Suprapubic skin (tissue), 4 donors: ENCODE results near the gene EFCAB8. TPM values are rescaled to one million over a fixed set of nuclear protein-coding genes. Genes with fewer than 3 reads are reported as not detected.

ENCODE experiments used
- DNase-seq, 2 donors: peaks; one replicate each; pipeline ENCODE4 v3.0.0-alpha.2; 2019; ENCODE audit warnings: low spot score in 2 of 2
- H3K27ac ChIP-seq: fragments of 200-600 bp; sonication (generic); one replicate; pipeline ENCODE4 v1.5.1; 2019
- H3K27me3 ChIP-seq: fragments of 200-600 bp; sonication (generic); one replicate; pipeline ENCODE4 v1.5.1; 2019
- H3K36me3 ChIP-seq: fragments of 200-600 bp; sonication (generic); one replicate; pipeline ENCODE4 v1.5.1; 2019
- H3K4me1 ChIP-seq: fragments of 200-600 bp; sonication (generic); one replicate; pipeline ENCODE4 v1.5.1; 2019
- H3K4me3 ChIP-seq: fragments of 200-600 bp; sonication (generic); one replicate; pipeline ENCODE4 v1.5.1; 2019; ENCODE audit warnings: mild to moderate bottlenecking
- H3K9me3 ChIP-seq: fragments of 200-600 bp; sonication (generic); one replicate; pipeline ENCODE4 v1.5.1; 2019
- CTCF ChIP-seq, 2 donors: fragments of 200-600 bp in 1 of 2; fragments of 450-650 bp in 1 of 2; sonication (generic) in 1 of 2; IDR thresholded peaks; one replicate each; pipeline ENCODE4 v1.5.1; 2016 to 2019; ENCODE audit warnings: antibody characterized with exemption in 2 of 2, mild to moderate bottlenecking in 1 of 2, moderate library complexity in 1 of 2
- EP300 ChIP-seq: sonication (generic); formaldehyde crosslinking; IDR thresholded peaks from one replicate; pipeline ENCODE4 v1.6.1; 2017; ENCODE audit warnings: antibody characterized with exemption
- POLR2A ChIP-seq, 2 donors: fragments of 450-650 bp; IDR thresholded peaks; one replicate each; pipeline ENCODE4 v1.6.1; 2017; ENCODE audit warnings: antibody characterized with exemption in 2 of 2, mild to moderate bottlenecking in 2 of 2, moderate library complexity in 2 of 2
- POLR2AphosphoS5 ChIP-seq, 3 donors: sonication (generic); formaldehyde crosslinking; IDR thresholded peaks; one replicate each; pipeline ENCODE4 v1.6.1; 2017; ENCODE audit warnings: antibody characterized with exemption in 3 of 3
- WGBS: methylation state at CpG from one replicate; pipeline ENCODE4 v1.1.5; 2018; 5-methylcytosine and 5-hydroxymethylcytosine counted together
- total RNA-seq, 4 donors: library from RNA; depleted of rRNA; stranded (reverse); fragments of >200 nt; gene quantifications; one replicate each; pipeline ENCODE4 v1.1.0, GENCODE V29; 2016

Gene EFCAB8
- total RNA-seq, 4 donors from 2014 or later = 0.76 to 0.89 TPM; not detected in 2

GRCh38 chr20:32920066-32920465 lies 61.3 kb downstream of the EFCAB8 start:
- 94% methylated on average over 12 of the region's 12 CpGs for WGBS
- H3K9me3 ChIP-seq = no peaks in the 10 kb centered on the region
- peak; percentile 29 to 38 for DNase-seq
- no peaks in the 10 kb centered on the region for H3K4me1 ChIP-seq
- H3K27me3 ChIP-seq = no peaks in the 10 kb centered on the region
- TF ChIP-seq POLR2AphosphoS5 (IDR thresholded peaks at IDR 0.05) (no peak), CTCF (IDR thresholded peaks at IDR 0.05) (no peak), POLR2A (IDR thresholded peaks at IDR 0.05) (no peak), EP300 (no peak)
- no peak overlapping the region for H3K27ac ChIP-seq
- H3K4me3 ChIP-seq = no peak overlapping the region
- H3K36me3 ChIP-seq = no peaks in the 10 kb centered on the region

GRCh38 chr20:32920530-32921298 lies 62.0 kb downstream of the EFCAB8 start:
- peak in 1 of 2 donors; percentile 37 for DNase-seq
- H3K27ac ChIP-seq = no peak overlapping the region
- TF ChIP-seq CTCF (IDR thresholded peaks at IDR 0.05) (no peak), POLR2AphosphoS5 (IDR thresholded peaks at IDR 0.05) (no peak), EP300 (no peak), POLR2A (IDR thresholded peaks at IDR 0.05) (no peak)
- no peaks in the 10 kb centered on the region for H3K9me3 ChIP-seq
- no peaks in the 10 kb centered on the region for H3K27me3 ChIP-seq
- 74% methylated on average over 6 of the region's 6 CpGs for WGBS
- no peaks in the 10 kb centered on the region for H3K4me1 ChIP-seq
- H3K4me3 ChIP-seq = no peak overlapping the region
- no peaks in the 10 kb centered on the region for H3K36me3 ChIP-seq

GRCh38 chr20:32922466-32922865 lies 63.7 kb downstream of the EFCAB8 start:
- Histone ChIP-seq H3K36me3 (no peaks in the 10 kb centered on the region), H3K4me3 (no peak overlapping the region), H3K9me3 (no peaks in the 10 kb centered on the region), H3K27ac (no peak overlapping the region), H3K27me3 (no peaks in the 10 kb centered on the region), H3K4me1 (no peaks in the 10 kb centered on the region)
- peak in 1 of 2 donors; percentile 21 for DNase-seq
- no peak for TF ChIP-seq EP300
- TF ChIP-seq POLR2AphosphoS5 (IDR thresholded peaks at IDR 0.05) = no peak
- TF ChIP-seq CTCF (IDR thresholded peaks at IDR 0.05) = no peak
- TF ChIP-seq POLR2A (IDR thresholded peaks at IDR 0.05) = no peak
- 73% methylated on average over 3 of the region's 3 CpGs for WGBS

GRCh38 chr20:32924781-32925180 lies 66.1 kb downstream of the EFCAB8 start:
- TF ChIP-seq POLR2A (IDR thresholded peaks at IDR 0.05) = no peak
- TF ChIP-seq EP300 = no peak
- no peak for TF ChIP-seq CTCF (IDR thresholded peaks at IDR 0.05)
- no peak for TF ChIP-seq POLR2AphosphoS5 (IDR thresholded peaks at IDR 0.05)
- Histone ChIP-seq H3K9me3 (no peaks in the 10 kb centered on the region), H3K4me1 (no peaks in the 10 kb centered on the region), H3K27me3 (no peaks in the 10 kb centered on the region), H3K4me3 (no peak overlapping the region), H3K36me3 (no peaks in the 10 kb centered on the region), H3K27ac (no peak overlapping the region)
- WGBS = 100% methylated on average over 1 of the region's 1 CpG
- peak in 1 of 2 donors; percentile 28 for DNase-seq

- no peak overlapping the region for H3K4me3 ChIP-seq
- WGBS = 93% methylated on average over 15 of the region's 17 CpGs
- H3K4me1 ChIP-seq = no peaks in the 10 kb centered on the region
- no peaks in the 10 kb centered on the region for H3K27me3 ChIP-seq
- H3K9me3 ChIP-seq = no peaks in the 10 kb centered on the region
- TF ChIP-seq POLR2A (IDR thresholded peaks at IDR 0.05) = no peak
- no peak for TF ChIP-seq POLR2AphosphoS5 (IDR thresholded peaks at IDR 0.05)
- no peak for TF ChIP-seq EP300
- no peak for TF ChIP-seq CTCF (IDR thresholded peaks at IDR 0.05)
- H3K36me3 ChIP-seq = no peaks in the 10 kb centered on the region
- no peak overlapping the region for H3K27ac ChIP-seq
- no peak for DNase-seq
These were observed 66.9 kb downstream of the EFCAB8 start for GRCh38 chr20:32925481-32926196.
